Pancreas (tissue), 10 donors: ENCODE measurements around the gene SAMMSON. TPM values are rescaled to one million over a fixed set of nuclear protein-coding genes. Genes with fewer than 3 reads are reported as not detected.

Experiments used
- ATAC-seq, 4 donors: fragments of 200-7000 bp; cut with Tn5 transposase; one replicate each; pipeline versions ENCODE4 v1.8.0 to v1.9.1; 2020; ENCODE audit warnings: mild to moderate bottlenecking in 4 of 4, moderate library complexity in 4 of 4
- DNase-seq, 6 donors: peaks; one replicate each; pipeline ENCODE4 v3.0.0-alpha.2; 2020
- FAIRE-seq: peaks from 2 replicates; lab custom pipeline; 2012; peaks lifted over from hg19 to GRCh38; lab: Jason Lieb, UNC
- H3K27ac ChIP-seq, 4 donors: fragments of 200-600 bp; sonication (generic); 1 replicate in 3 of 4; 2 replicates in 1 of 4; pipeline versions ENCODE4 v1.5.0 to v1.8.0; 2020
- H3K27me3 ChIP-seq, 4 donors: fragments of 200-600 bp; one replicate each; pipeline ENCODE4 v1.8.0; 2021
- H3K36me3 ChIP-seq, 3 donors: fragments of 200-600 bp; sonication (generic) in 1 of 3; one replicate each; pipeline versions ENCODE4 v1.5.0 to v1.8.0; 2020 to 2021
- H3K4me1 ChIP-seq, 3 donors: fragments of 200-600 bp; one replicate each; pipeline ENCODE4 v1.8.0; 2021
- H3K4me3 ChIP-seq, 4 donors: fragments of 200-600 bp; sonication (generic) in 2 of 4; one replicate each; pipeline versions ENCODE4 v1.5.0 to v1.8.0; 2020 to 2021
- H3K9me3 ChIP-seq, 4 donors: fragments of 200-600 bp; one replicate each; pipeline ENCODE4 v1.8.0; 2021
- CTCF ChIP-seq, 4 donors: fragments of 200-600 bp; sonication (generic) in 3 of 4; IDR thresholded peaks; one replicate each; pipeline versions ENCODE4 v1.5.0 to v1.8.0; 2021; ENCODE audit warnings: antibody characterized with exemption in 4 of 4
- WGBS, 2 donors: extraction: QIAGEN DNeasy Blood & Tissue Kit; methylation state at CpG; one replicate each; pipeline ENCODE4 v1.1.7; 2013; 5-methylcytosine and 5-hydroxymethylcytosine counted together
- intact Hi-C, 3 donors: fragments of 100-400 bp; cut with DNase I; formaldehyde crosslinking; loops; one replicate each; pipeline versions ENCODE4 v1.11.1 to v1.14.2; 2022
- polyA plus RNA-seq, 2 donors: library from polyadenylated mRNA; stranded (reverse); fragments of 200-250 nt; gene quantifications; one replicate each; pipeline ENCODE4 v1.2.3, GENCODE V29; 2013
- total RNA-seq, 6 donors: library from RNA; stranded (reverse); fragmentation: NEBNext Ultra II Directional in 4 of 6; extraction: Animal tissue kit (Norgen Biotek cat#: 25700) in 4 of 6; gene quantifications; one replicate each; pipeline versions ENCODE4 v1.2.1 to v1.2.4, GENCODE V29; 2021 to 2023
- donor health status: healthy with polysubstance abuse.
- donor health status: DM: no; HTN: no; CAD: no; lungs with moderate emphysema.
- donor health status: DM: no; HTN: no; CAD: no.
- donor health status: control.
- donor health status: control.
- donor health status: Bipolar disorder and iron deficiency.
- donor health status: DM: yes; HTN: yes; CAD: no.
- donor health status: DM: no; HTN: no; CAD: no.
- donor health status: DM: no; HTN: no; CAD: no.
- donor health status: DM: yes; HTN: yes; CAD: no.

SAMMSON gene
- total and polyA plus RNA-seq, 8 donors: 0.14 TPM; not detected in 7

- H3K27me3 ChIP-seq: no peaks in the 10 kb centered on the region
- FAIRE-seq: no peak
- H3K4me3 ChIP-seq: no peak overlapping the region
- no peaks in the 10 kb centered on the region for H3K9me3 ChIP-seq
- TF ChIP-seq CTCF (IDR thresholded peaks at IDR 0.05): no peak
- no peaks in the 10 kb centered on the region for H3K4me1 ChIP-seq
- DNase-seq: no peak
- intact Hi-C loops: no loop called here
- no peak for ATAC-seq
- no peak overlapping the region for H3K27ac ChIP-seq
- no peaks in the 10 kb centered on the region for H3K36me3 ChIP-seq
- whole genome bisulfite sequencing, 2 donors: 59 to 75% methylated on average over 3 of the region's 3 CpGs
These were observed 4.6 kb upstream of the SAMMSON start for GRCh38 chr3:69994919-69995318.

GRCh38 chr3:69997631-69998307 lies 1.8 kb upstream of the SAMMSON start:
- Histone ChIP-seq H3K4me1 (no peaks in the 10 kb centered on the region), H3K9me3 (no peaks in the 10 kb centered on the region), H3K36me3 (no peaks in the 10 kb centered on the region), H3K27me3 (no peaks in the 10 kb centered on the region), H3K27ac (no peak overlapping the region), H3K4me3 (no peak overlapping the region)
- ATAC-seq (peak in 3 of 4 donors; percentile 36 to 59 (median 49)), FAIRE-seq (no peak), DNase-seq (no peak)
- no peak for TF ChIP-seq CTCF (IDR thresholded peaks at IDR 0.05)
- intact Hi-C loops: no loop called here
- 71 to 74% methylated on average over 3 of the region's 3 CpGs for WGBS, 2 donors

- no peak for DNase-seq
- Histone ChIP-seq H3K4me3 (peak overlapping the region in 1 of 4 donors; percentile 2), H3K27me3 (no peaks in the 10 kb centered on the region), H3K27ac (peak overlapping the region in 3 of 4 donors; percentile 3 to 57 (median 37)), H3K9me3 (no peaks in the 10 kb centered on the region), H3K4me1 (no peaks in the 10 kb centered on the region), H3K36me3 (no peaks in the 10 kb centered on the region)
- intact Hi-C loops: no loop called here
- no peak for FAIRE-seq
- WGBS, 2 donors: 20 to 21% methylated on average over 3 of the region's 3 CpGs
- ATAC-seq: peak; percentile 28 to 62 (median 46)
- TF ChIP-seq CTCF (IDR thresholded peaks at IDR 0.05): no peak
These were observed 784 bp upstream of the SAMMSON start for GRCh38 chr3:69998759-69999139.

- DNase-seq (no peak), FAIRE-seq (no peak), ATAC-seq (no peak)
- Histone ChIP-seq H3K36me3 (no peaks in the 10 kb centered on the region), H3K27me3 (no peaks in the 10 kb centered on the region), H3K4me3 (no peak overlapping the region), H3K27ac (peak overlapping the region in 1 of 4 donors; percentile 57), H3K4me1 (no peaks in the 10 kb centered on the region), H3K9me3 (no peaks in the 10 kb centered on the region)
- WGBS, 2 donors: 81 to 85% methylated on average over 15 of the region's 15 CpGs
- intact Hi-C loops: no loop called here
- no peak for TF ChIP-seq CTCF (IDR thresholded peaks at IDR 0.05)
These were observed 486 bp downstream of the SAMMSON start for GRCh38 chr3:70000028-70000410.

- 41 to 49% methylated on average over 4 of the region's 4 CpGs for WGBS, 2 donors
- ATAC-seq (peak in 3 of 4 donors; percentile 18 to 55 (median 50)), FAIRE-seq (no peak), DNase-seq (no peak)
- Histone ChIP-seq H3K27me3 (no peaks in the 10 kb centered on the region), H3K9me3 (no peaks in the 10 kb centered on the region), H3K27ac (no peak overlapping the region), H3K4me3 (no peak overlapping the region), H3K36me3 (no peaks in the 10 kb centered on the region), H3K4me1 (no peaks in the 10 kb centered on the region)
- no peak for TF ChIP-seq CTCF (IDR thresholded peaks at IDR 0.05)
- intact Hi-C loops: no loop called here
These were observed 1.1 kb downstream of the SAMMSON start for GRCh38 chr3:70000563-70001081.
